HUES64 (cell line): ENCODE data around the gene ULK4.
"Not testable (repeated sequence)": the region's sequence is repeated elsewhere in the genome, so short reads cannot be mapped to it uniquely, and the experiment has no call there.

Experiments used
- H3K27ac ChIP-seq: 2 replicates; pipeline ENCODE4 v1.7.0; 2013; ENCODE audit warnings: low read depth, low read length, inconsistent platforms
- H3K27me3 ChIP-seq: 2 replicates; pipeline ENCODE4 v1.6.1; 2013; ENCODE audit warnings: mild to moderate bottlenecking, low read length; ENCODE audit not compliant: insufficient read depth
- H3K36me3 ChIP-seq: 2 replicates; pipeline ENCODE4 v1.6.1; 2013; ENCODE audit warnings: mild to moderate bottlenecking, low read length; ENCODE audit not compliant: insufficient read depth
- H3K4me1 ChIP-seq: 2 replicates; pipeline ENCODE4 v1.6.1; 2013; ENCODE audit warnings: mild to moderate bottlenecking, low read length, moderate library complexity; ENCODE audit not compliant: insufficient read depth
- H3K4me3 ChIP-seq: 2 replicates; pipeline ENCODE4 v1.5.1; 2013; ENCODE audit warnings: mild to moderate bottlenecking, low read length, moderate library complexity
- H3K9ac ChIP-seq: 2 replicates; pipeline ENCODE4 v1.6.1; 2013; ENCODE audit warnings: mild to moderate bottlenecking, low read depth, low read length
- H3K9me3 ChIP-seq: 2 replicates; pipeline ENCODE4 v1.6.1; 2013; ENCODE audit warnings: low read depth, low read length; ENCODE audit not compliant: insufficient read depth
- WGBS: fragments of 150-250, 120-280 bp; methylation state at CpG from one replicate; pipeline ENCODE4 v1.1.7; 2013; ENCODE audit warnings: missing lambda C conversion rate; 5-methylcytosine and 5-hydroxymethylcytosine counted together

ULK4 gene

GRCh38 chr3:41457176-41457575 lies 504.7 kb downstream of the ULK4 start:
- WGBS, result 94% methylated on average over 4 of the region's 4 CpGs
- H3K9ac ChIP-seq, result no peak overlapping the region

GRCh38 chr3:41456162-41456561 lies 505.7 kb downstream of the ULK4 start:
- Histone ChIP-seq H3K27me3 (no peaks in the 10 kb centered on the region), H3K36me3 (no peaks in the 10 kb centered on the region)
- 96% methylated on average over 2 of the region's 2 CpGs for WGBS

More at GRCh38 chr3:41457176-41457575, 504.7 kb downstream of the ULK4 start:
- H3K4me1 ChIP-seq, result no peaks in the 10 kb centered on the region
- no peak overlapping the region for H3K4me3 ChIP-seq
- no peaks in the 10 kb centered on the region for H3K36me3 ChIP-seq
- H3K27me3 ChIP-seq, result no peaks in the 10 kb centered on the region
- 0 out of 2 replicates have a peak, but pooled peaks cover 2% of the 10 kb centered on the region for H3K9me3 ChIP-seq
- no peak overlapping the region for H3K27ac ChIP-seq

GRCh38 chr3:41453618-41454017 lies 508.3 kb downstream of the ULK4 start:
- not testable (repeated sequence) for H3K36me3 ChIP-seq, H3K9me3 ChIP-seq, H3K27ac ChIP-seq, H3K4me1 ChIP-seq, H3K27me3 ChIP-seq, H3K9ac ChIP-seq, H3K4me3 ChIP-seq
- no CpG with 5 or more reads among the region's 1 CpG for WGBS

More at GRCh38 chr3:41456162-41456561, 505.7 kb downstream of the ULK4 start:
- no peaks in the 10 kb centered on the region for H3K4me1 ChIP-seq
- H3K9me3 ChIP-seq, result 0 out of 2 replicates have a peak, but pooled peaks cover 2% of the 10 kb centered on the region
- H3K27ac ChIP-seq, result no peak overlapping the region
- no peak overlapping the region for H3K9ac ChIP-seq
- H3K4me3 ChIP-seq, result no peak overlapping the region

GRCh38 chr3:41450416-41451231 lies 511.3 kb downstream of the ULK4 start:
- Histone ChIP-seq H3K36me3 (no peaks in the 10 kb centered on the region), H3K27me3 (no peaks in the 10 kb centered on the region), H3K9ac (no peak overlapping the region), H3K9me3 (0 out of 2 replicates have a peak, but pooled peaks cover 2% of the 10 kb centered on the region), H3K4me3 (no peak overlapping the region), H3K4me1 (no peaks in the 10 kb centered on the region), H3K27ac (no peak overlapping the region)
- 87% methylated on average over 3 of the region's 4 CpGs for WGBS

GRCh38 chr3:41448396-41448795 lies 513.5 kb downstream of the ULK4 start:
- 78% methylated on average over 4 of the region's 4 CpGs for WGBS
- Histone ChIP-seq H3K9me3 (no peaks in the 10 kb centered on the region), H3K4me1 (no peaks in the 10 kb centered on the region), H3K4me3 (no peak overlapping the region), H3K9ac (no peak overlapping the region), H3K36me3 (no peaks in the 10 kb centered on the region), H3K27me3 (no peaks in the 10 kb centered on the region), H3K27ac (no peak overlapping the region)

- Histone ChIP-seq H3K36me3 (no peaks in the 10 kb centered on the region), H3K9me3 (no peaks in the 10 kb centered on the region), H3K27ac (no peak overlapping the region), H3K27me3 (no peaks in the 10 kb centered on the region), H3K4me3 (no peak overlapping the region), H3K4me1 (no peaks in the 10 kb centered on the region), H3K9ac (no peak overlapping the region)
- WGBS, result 98% methylated on average over 4 of the region's 4 CpGs
Observed at GRCh38 chr3:41447701-41448100, 514.2 kb downstream of the ULK4 start.

GRCh38 chr3:41446316-41446715 lies 515.6 kb downstream of the ULK4 start:
- H3K4me1 ChIP-seq, H3K27ac ChIP-seq: not testable (repeated sequence)

GRCh38 chr3:41441568-41441967 lies 520.3 kb downstream of the ULK4 start:
- H3K27me3 ChIP-seq, result no peaks in the 10 kb centered on the region
- H3K36me3 ChIP-seq, result no peaks in the 10 kb centered on the region
- H3K27ac ChIP-seq, result no peak overlapping the region
- no peak overlapping the region for H3K9ac ChIP-seq
- H3K4me3 ChIP-seq, result no peak overlapping the region
- peaks cover 6% of the 10 kb centered on the region for H3K9me3 ChIP-seq
- WGBS, result 84% methylated on average over 4 of the region's 4 CpGs
- H3K4me1 ChIP-seq, result peaks cover 14% of the 10 kb centered on the region

More at GRCh38 chr3:41446316-41446715, 515.6 kb downstream of the ULK4 start:
- not testable (repeated sequence) for H3K4me3 ChIP-seq, H3K36me3 ChIP-seq, H3K27me3 ChIP-seq, H3K9ac ChIP-seq, H3K9me3 ChIP-seq
- WGBS, result 100% methylated on average over 2 of the region's 3 CpGs

GRCh38 chr3:41441139-41441538 lies 520.8 kb downstream of the ULK4 start:
- no CpG with 5 or more reads among the region's 2 CpGs for WGBS
- Histone ChIP-seq H3K27me3 (no peaks in the 10 kb centered on the region), H3K27ac (no peak overlapping the region), H3K36me3 (no peaks in the 10 kb centered on the region), H3K4me3 (no peak overlapping the region), H3K9ac (no peak overlapping the region), H3K9me3 (peaks cover 6% of the 10 kb centered on the region), H3K4me1 (peaks cover 14% of the 10 kb centered on the region)

- H3K4me1 ChIP-seq, result peaks cover 14% of the 10 kb centered on the region
- H3K9me3 ChIP-seq, result peaks cover 6% of the 10 kb centered on the region
- H3K27me3 ChIP-seq, result no peaks in the 10 kb centered on the region
- H3K27ac ChIP-seq, result no peak overlapping the region
- no peak overlapping the region for H3K9ac ChIP-seq
- no peak overlapping the region for H3K4me3 ChIP-seq
- 48% methylated on average over 1 of the region's 1 CpG for WGBS
- H3K36me3 ChIP-seq, result no peaks in the 10 kb centered on the region
Observed at GRCh38 chr3:41436983-41437382, 524.9 kb downstream of the ULK4 start.

GRCh38 chr3:41434781-41435180 lies 527.1 kb downstream of the ULK4 start:
- 100% methylated on average over 1 of the region's 2 CpGs for WGBS
- H3K4me1 ChIP-seq, result peaks cover 14% of the 10 kb centered on the region
- H3K27me3 ChIP-seq, result no peaks in the 10 kb centered on the region
- no peak overlapping the region for H3K27ac ChIP-seq
- H3K4me3 ChIP-seq, result no peak overlapping the region
- peaks cover 2% of the 10 kb centered on the region for H3K9me3 ChIP-seq
- no peak overlapping the region for H3K9ac ChIP-seq
- no peaks in the 10 kb centered on the region for H3K36me3 ChIP-seq
